ENCODE measurements around the gene RFC4.

DNA sequence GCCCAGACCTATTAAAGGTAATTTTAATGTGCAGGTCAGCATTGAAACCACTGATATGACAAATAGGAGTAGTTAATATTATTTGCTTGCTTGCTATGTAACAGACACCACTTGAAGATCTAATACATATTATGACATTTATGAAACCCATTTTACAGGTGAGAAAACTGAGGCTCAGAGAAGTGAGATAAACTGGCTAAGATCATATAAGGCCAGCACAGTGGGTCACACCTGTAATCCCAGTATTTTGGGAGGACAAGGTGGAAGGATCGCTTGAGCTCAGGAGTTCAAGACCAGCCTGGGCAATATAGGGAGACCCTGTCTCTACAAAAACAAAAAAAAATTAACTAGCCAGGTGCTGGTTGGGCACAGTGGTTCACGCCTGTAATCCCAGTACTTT lies 56.0 kb downstream of the RFC4 start:
- TF ChIP-seq POLR2AphosphoS5 (IDR thresholded peaks at IDR 0.05; ENCODE audit: low read depth, low read length) (no peak), TAF1 (IDR thresholded peaks at IDR 0.05; ENCODE audit: borderline replicate concordance, insufficient read depth, low read length) (no peak)
